Neutrophil (primary cell): ENCODE data around the gene RNF148.

Experiments
- H3K27ac ChIP-seq: fragments of 200-600 bp; sonication (generic); 2 replicates; pipeline ENCODE4 v1.5.1; 2016; ENCODE audit warnings: mild to moderate bottlenecking, moderate library complexity
- H3K27me3 ChIP-seq: fragments of 200-600 bp; sonication (generic); 2 replicates; pipeline ENCODE4 v1.6.0; 2016; ENCODE audit warnings: mild to moderate bottlenecking
- H3K36me3 ChIP-seq: fragments of 200-600 bp; sonication (generic); 2 replicates; pipeline ENCODE4 v1.5.1; 2017
- H3K4me1 ChIP-seq, 2 experiments: fragments of 200-600 bp in 1 of 2; sonication (generic) in 1 of 2; 1 replicate in 1 of 2; 2 replicates in 1 of 2; pipeline versions ENCODE4 v1.5.1 to v1.6.1; 2013 to 2016; ENCODE audit warnings: low read depth in 1 of 2, low read length in 1 of 2, mild to moderate bottlenecking in 1 of 2, moderate library complexity in 1 of 2; ENCODE audit not compliant: control insufficient read depth in 1 of 2, insufficient read depth in 1 of 2
- H3K4me3 ChIP-seq, 2 experiments: fragments of 200-600 bp in 1 of 2; sonication (generic) in 1 of 2; 1 replicate in 1 of 2; 2 replicates in 1 of 2; pipeline ENCODE4 v1.5.1; 2013 to 2016; ENCODE audit warnings: low read depth in 1 of 2, low read length in 1 of 2, mild to moderate bottlenecking in 1 of 2, moderate library complexity in 1 of 2
- H3K9me3 ChIP-seq: fragments of 200-600 bp; sonication (generic); 2 replicates; pipeline ENCODE4 v1.5.1; 2016
- TF ChIP-seq, protein P1 (sequence below): fragments of 200-600 bp; sonication (generic); IDR thresholded peaks from 2 replicates; pipeline ENCODE4 v1.5.1; 2016; ENCODE audit warnings: antibody characterized with exemption

The RNF148 gene

DNA sequence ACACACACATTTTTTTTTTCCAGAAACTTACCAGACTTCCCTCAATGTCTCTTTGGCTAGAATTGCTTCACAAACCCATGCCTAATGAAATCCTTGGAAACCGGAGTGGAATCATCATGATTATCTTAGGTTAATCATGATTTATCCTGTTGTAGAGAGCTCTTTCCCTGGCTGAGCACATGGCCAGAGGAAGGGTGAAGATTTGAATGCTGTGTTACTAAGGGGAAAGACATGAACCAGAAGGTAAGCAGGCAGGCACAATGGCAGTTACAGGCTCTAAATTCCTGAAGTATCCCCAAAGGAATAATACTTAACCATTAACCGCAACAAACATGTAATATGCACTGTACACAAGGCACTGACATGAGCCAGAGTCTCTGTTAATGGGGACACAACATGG lies 4.1 kb upstream of the RNF148 start:
- no peaks in the 10 kb centered on the region for H3K36me3 ChIP-seq
- no peaks in the 10 kb centered on the region for H3K9me3 ChIP-seq
- no peak overlapping the region for H3K27ac ChIP-seq
- H3K4me3 ChIP-seq: no peak overlapping the region
- TF ChIP-seq, protein P1, sequence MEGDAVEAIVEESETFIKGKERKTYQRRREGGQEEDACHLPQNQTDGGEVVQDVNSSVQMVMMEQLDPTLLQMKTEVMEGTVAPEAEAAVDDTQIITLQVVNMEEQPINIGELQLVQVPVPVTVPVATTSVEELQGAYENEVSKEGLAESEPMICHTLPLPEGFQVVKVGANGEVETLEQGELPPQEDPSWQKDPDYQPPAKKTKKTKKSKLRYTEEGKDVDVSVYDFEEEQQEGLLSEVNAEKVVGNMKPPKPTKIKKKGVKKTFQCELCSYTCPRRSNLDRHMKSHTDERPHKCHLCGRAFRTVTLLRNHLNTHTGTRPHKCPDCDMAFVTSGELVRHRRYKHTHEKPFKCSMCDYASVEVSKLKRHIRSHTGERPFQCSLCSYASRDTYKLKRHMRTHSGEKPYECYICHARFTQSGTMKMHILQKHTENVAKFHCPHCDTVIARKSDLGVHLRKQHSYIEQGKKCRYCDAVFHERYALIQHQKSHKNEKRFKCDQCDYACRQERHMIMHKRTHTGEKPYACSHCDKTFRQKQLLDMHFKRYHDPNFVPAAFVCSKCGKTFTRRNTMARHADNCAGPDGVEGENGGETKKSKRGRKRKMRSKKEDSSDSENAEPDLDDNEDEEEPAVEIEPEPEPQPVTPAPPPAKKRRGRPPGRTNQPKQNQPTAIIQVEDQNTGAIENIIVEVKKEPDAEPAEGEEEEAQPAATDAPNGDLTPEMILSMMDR: no peak
- H3K4me1 ChIP-seq: no peaks in the 10 kb centered on the region
- no peaks in the 10 kb centered on the region for H3K27me3 ChIP-seq

DNA sequence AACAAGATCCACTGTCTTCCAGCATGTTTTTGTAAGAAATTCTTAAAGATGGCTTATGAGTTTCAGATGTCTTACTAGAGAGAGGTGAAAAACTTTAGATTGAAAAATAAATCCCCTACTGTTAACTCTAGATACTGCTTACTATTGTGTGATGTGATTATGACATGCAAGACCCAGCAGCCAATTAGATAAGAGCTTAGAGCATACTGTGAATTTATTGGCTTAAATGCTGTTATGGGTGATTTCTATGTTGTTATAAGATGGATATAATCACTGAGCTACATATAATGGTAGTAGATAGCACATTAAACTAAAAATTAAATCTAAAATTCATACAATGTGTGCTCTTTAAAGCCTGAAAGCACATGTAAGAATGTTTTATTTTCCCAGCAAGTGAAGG lies 3.7 kb downstream of the RNF148 start, which contains the start of gene RNF133:
RNF133 (minus strand) TSS at position 101 of the 400 bp plus-strand sequence. CDS start 199 bp downstream, outside the sequence.
- TF ChIP-seq, protein P1: no peak
- Histone ChIP-seq H3K4me3 (no peak within 1 kb of the TSS), H3K36me3 (no peaks in the 10 kb centered on the region), H3K4me1 (no peaks in the 10 kb centered on the region), H3K27me3 (no peaks in the 10 kb centered on the region), H3K9me3 (no peaks in the 10 kb centered on the region), H3K27ac (no peak within 1 kb of the TSS)

- no peak overlapping the region for H3K27ac ChIP-seq
- H3K36me3 ChIP-seq: no peaks in the 10 kb centered on the region
- TF ChIP-seq, protein P1: no peak
- H3K4me1 ChIP-seq: no peaks in the 10 kb centered on the region
- no peaks in the 10 kb centered on the region for H3K27me3 ChIP-seq
- no peaks in the 10 kb centered on the region for H3K9me3 ChIP-seq
- no peak overlapping the region for H3K4me3 ChIP-seq
Measured at GRCh38 chr7:122695816-122696215, 6.9 kb downstream of the RNF148 start.

GRCh38 chr7:122694697-122695096 lies 8.0 kb downstream of the RNF148 start:
- TF ChIP-seq, protein P1: no peak
- H3K4me3 ChIP-seq: no peak overlapping the region
- no peaks in the 10 kb centered on the region for H3K9me3 ChIP-seq
- no peaks in the 10 kb centered on the region for H3K27me3 ChIP-seq
- H3K36me3 ChIP-seq: no peaks in the 10 kb centered on the region
- no peaks in the 10 kb centered on the region for H3K4me1 ChIP-seq
- no peak overlapping the region for H3K27ac ChIP-seq

GRCh38 chr7:122692769-122693309 lies 9.9 kb downstream of the RNF148 start:
- Histone ChIP-seq H3K4me1 (no peaks in the 10 kb centered on the region), H3K27me3 (no peaks in the 10 kb centered on the region), H3K27ac (no peak overlapping the region), H3K36me3 (no peaks in the 10 kb centered on the region), H3K9me3 (no peaks in the 10 kb centered on the region), H3K4me3 (no peak overlapping the region)
- TF ChIP-seq, protein P1: no peak
